Measurements from ENCODE around the gene CELA2A. TPM values are rescaled to one million over a fixed set of nuclear protein-coding genes. Genes with fewer than 3 reads are reported as not detected.
"Not testable (repeated sequence)": the region's sequence is repeated elsewhere in the genome, so short reads cannot be mapped to it uniquely, and the experiment has no call there.

Gene CELA2A
- total RNA-seq, 2 donors from 2014 or later, result not detected

GRCh38 chr1:15463064-15463800, 6.7 kb downstream of the CELA2A start:
- not testable (repeated sequence) for ATAC-seq (replicated peaks); H3K9me3 Mint-ChIP-seq; H3K27me3 Mint-ChIP-seq; H3K4me3 Mint-ChIP-seq; H3K36me3 Mint-ChIP-seq (ENCODE audit: low read depth); H3K4me1 Mint-ChIP-seq; H3K27ac Mint-ChIP-seq

- not testable (repeated sequence) for ATAC-seq (replicated peaks); H3K4me1 Mint-ChIP-seq; H3K27ac Mint-ChIP-seq; H3K36me3 Mint-ChIP-seq (ENCODE audit: low read depth); H3K4me3 Mint-ChIP-seq; H3K9me3 Mint-ChIP-seq; H3K27me3 Mint-ChIP-seq
Observed at GRCh38 chr1:15463926-15464322, 7.4 kb downstream of the CELA2A start.

GRCh38 chr1:15465674-15466073, 9.1 kb downstream of the CELA2A start:
- Mint-ChIP-seq H3K4me1 (no peaks in the 10 kb centered on the region), H3K4me3 (no peak overlapping the region), H3K27me3 (no peaks in the 10 kb centered on the region), H3K9me3 (no peaks in the 10 kb centered on the region), H3K27ac (no peak overlapping the region), H3K36me3 (ENCODE audit: low read depth) (no peaks in the 10 kb centered on the region)
- ATAC-seq (replicated peaks), result no peak

GRCh38 chr1:15466955-15467625, 10.6 kb downstream of the CELA2A start:
- H3K36me3 Mint-ChIP-seq (ENCODE audit: low read depth); H3K27ac Mint-ChIP-seq; ATAC-seq (replicated peaks); H3K9me3 Mint-ChIP-seq; H3K27me3 Mint-ChIP-seq; H3K4me1 Mint-ChIP-seq; H3K4me3 Mint-ChIP-seq: not testable (repeated sequence)

GRCh38 chr1:15468145-15468544, 11.6 kb downstream of the CELA2A start:
- H3K36me3 Mint-ChIP-seq (ENCODE audit: low read depth), result no peaks in the 10 kb centered on the region
- no peaks in the 10 kb centered on the region for H3K27me3 Mint-ChIP-seq
- no peak overlapping the region for H3K4me3 Mint-ChIP-seq
- no peak overlapping the region for H3K27ac Mint-ChIP-seq
- no peaks in the 10 kb centered on the region for H3K9me3 Mint-ChIP-seq
- ATAC-seq (replicated peaks), result no peak
- H3K4me1 Mint-ChIP-seq, result no peaks in the 10 kb centered on the region

- no peak overlapping the region for H3K4me3 Mint-ChIP-seq
- H3K27me3 Mint-ChIP-seq, result no peaks in the 10 kb centered on the region
- ATAC-seq (replicated peaks), result no peak
- no peak overlapping the region for H3K27ac Mint-ChIP-seq
- no peaks in the 10 kb centered on the region for H3K36me3 Mint-ChIP-seq (ENCODE audit: low read depth)
- H3K9me3 Mint-ChIP-seq, result no peaks in the 10 kb centered on the region
- no peaks in the 10 kb centered on the region for H3K4me1 Mint-ChIP-seq
Observed at GRCh38 chr1:15469361-15469760, 12.8 kb downstream of the CELA2A start.

- H3K27ac Mint-ChIP-seq; H3K4me1 Mint-ChIP-seq; H3K27me3 Mint-ChIP-seq; H3K4me3 Mint-ChIP-seq; H3K9me3 Mint-ChIP-seq; ATAC-seq (replicated peaks); H3K36me3 Mint-ChIP-seq (ENCODE audit: low read depth): not testable (repeated sequence)
Observed at GRCh38 chr1:15469821-15470448, 13.4 kb downstream of the CELA2A start.

GRCh38 chr1:15471067-15471466, 14.5 kb downstream of the CELA2A start:
- H3K27ac Mint-ChIP-seq; H3K27me3 Mint-ChIP-seq; H3K4me1 Mint-ChIP-seq; H3K4me3 Mint-ChIP-seq; H3K9me3 Mint-ChIP-seq; ATAC-seq (replicated peaks); H3K36me3 Mint-ChIP-seq (ENCODE audit: low read depth): not testable (repeated sequence)

GRCh38 chr1:15471723-15472122, 15.2 kb downstream of the CELA2A start:
- not testable (repeated sequence) for H3K4me1 Mint-ChIP-seq; H3K9me3 Mint-ChIP-seq; ATAC-seq (replicated peaks); H3K4me3 Mint-ChIP-seq; H3K36me3 Mint-ChIP-seq (ENCODE audit: low read depth); H3K27ac Mint-ChIP-seq; H3K27me3 Mint-ChIP-seq

- no peak for ATAC-seq (replicated peaks)
- Mint-ChIP-seq H3K9me3 (no peaks in the 10 kb centered on the region), H3K4me1 (no peaks in the 10 kb centered on the region), H3K27me3 (no peaks in the 10 kb centered on the region), H3K4me3 (no peak overlapping the region), H3K36me3 (ENCODE audit: low read depth) (no peaks in the 10 kb centered on the region), H3K27ac (no peak overlapping the region)
Observed at GRCh38 chr1:15472587-15472986, 16.1 kb downstream of the CELA2A start.

GRCh38 chr1:15475752-15476314, 19.3 kb downstream of the CELA2A start, which contains the start of gene CELA2B:
Gene CELA2B, plus strand, starts transcription at chr1:15476104. Its CDS starts 22 bp downstream, at chr1:15476126.
- Mint-ChIP-seq H3K4me1 (no peaks in the 10 kb centered on the region), H3K36me3 (ENCODE audit: low read depth) (no peaks in the 10 kb centered on the region)
- no peak for ATAC-seq (replicated peaks)

GRCh38 chr1:15476927-15477326, 20.4 kb downstream of the CELA2A start:
- no peaks in the 10 kb centered on the region for H3K36me3 Mint-ChIP-seq (ENCODE audit: low read depth)
- H3K27ac Mint-ChIP-seq, result no peak overlapping the region
- no peaks in the 10 kb centered on the region for H3K27me3 Mint-ChIP-seq
- no peaks in the 10 kb centered on the region for H3K4me1 Mint-ChIP-seq
- H3K4me3 Mint-ChIP-seq, result no peak overlapping the region
- H3K9me3 Mint-ChIP-seq, result no peaks in the 10 kb centered on the region
- no peak for ATAC-seq (replicated peaks)

More at GRCh38 chr1:15475752-15476314, 19.3 kb downstream of the CELA2A start, which contains the start of gene CELA2B:
- H3K4me3 Mint-ChIP-seq, result no peak within 1 kb of the TSS
- no peaks in the 10 kb centered on the region for H3K27me3 Mint-ChIP-seq
- no peak within 1 kb of the TSS for H3K27ac Mint-ChIP-seq
- no peaks in the 10 kb centered on the region for H3K9me3 Mint-ChIP-seq

- H3K27ac Mint-ChIP-seq, result no peak overlapping the region
- H3K4me1 Mint-ChIP-seq, result no peaks in the 10 kb centered on the region
- H3K27me3 Mint-ChIP-seq, result no peaks in the 10 kb centered on the region
- no peaks in the 10 kb centered on the region for H3K9me3 Mint-ChIP-seq
- H3K4me3 Mint-ChIP-seq, result no peak overlapping the region
- H3K36me3 Mint-ChIP-seq (ENCODE audit: low read depth), result no peaks in the 10 kb centered on the region
- no peak for ATAC-seq (replicated peaks)
Observed at GRCh38 chr1:15477646-15478212, 21.2 kb downstream of the CELA2A start.

- Mint-ChIP-seq H3K4me3 (no peak overlapping the region), H3K27ac (no peak overlapping the region), H3K27me3 (no peaks in the 10 kb centered on the region), H3K4me1 (no peaks in the 10 kb centered on the region), H3K36me3 (ENCODE audit: low read depth) (no peaks in the 10 kb centered on the region), H3K9me3 (no peaks in the 10 kb centered on the region)
- no peak for ATAC-seq (replicated peaks)
Observed at GRCh38 chr1:15479654-15480347, 23.3 kb downstream of the CELA2A start.

Data from activated T-helper 17 cell treated with anti-CD3 and anti-CD28 coated beads, Interleukin-2, amount 50 U/mL, for 72 hours (primary cell).